ENCODE results near the gene MBD5.
A peak's percentile ranks its signal among the peaks of the same experiment; 100 is the strongest.

MBD5 gene

GRCh38 chr2:148305476-148305875 lies 284.6 kb downstream of the MBD5 start:
- no peak for DNase-seq (ENCODE audit: low spot score)

DNA sequence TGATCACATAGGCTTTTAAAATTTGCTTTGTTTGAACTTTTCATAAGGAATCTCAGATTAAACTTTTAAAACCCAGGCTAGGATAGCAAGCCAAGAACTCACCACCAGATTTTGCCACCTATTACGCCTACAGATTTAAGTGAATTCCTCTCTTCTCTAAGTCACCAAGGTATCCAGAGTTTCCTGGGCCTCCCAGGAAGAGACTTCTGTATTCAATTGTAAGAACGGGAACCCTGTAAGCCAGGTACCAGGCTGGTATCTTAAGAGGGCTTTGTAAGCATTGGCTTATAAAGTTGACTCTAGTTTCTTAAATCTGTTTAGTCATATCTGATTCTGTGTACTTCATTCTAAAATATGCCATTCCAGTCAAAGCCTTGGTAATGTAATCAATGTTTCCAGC lies 285.1 kb downstream of the MBD5 start:
- DNase-seq (ENCODE audit: low spot score) = no peak

- DNase-seq (ENCODE audit: low spot score) = no peak
Observed at GRCh38 chr2:148317598-148317997, 296.7 kb downstream of the MBD5 start.

- DNase-seq (ENCODE audit: low spot score) = peak; percentile 66
Observed at GRCh38 chr2:148338541-148338940, 317.6 kb downstream of the MBD5 start.

GRCh38 chr2:148342086-148342485 lies 321.2 kb downstream of the MBD5 start:
- no peak for DNase-seq (ENCODE audit: low spot score)

GRCh38 chr2:148350199-148350598 lies 329.3 kb downstream of the MBD5 start:
- no peak for DNase-seq (ENCODE audit: low spot score)

DNA sequence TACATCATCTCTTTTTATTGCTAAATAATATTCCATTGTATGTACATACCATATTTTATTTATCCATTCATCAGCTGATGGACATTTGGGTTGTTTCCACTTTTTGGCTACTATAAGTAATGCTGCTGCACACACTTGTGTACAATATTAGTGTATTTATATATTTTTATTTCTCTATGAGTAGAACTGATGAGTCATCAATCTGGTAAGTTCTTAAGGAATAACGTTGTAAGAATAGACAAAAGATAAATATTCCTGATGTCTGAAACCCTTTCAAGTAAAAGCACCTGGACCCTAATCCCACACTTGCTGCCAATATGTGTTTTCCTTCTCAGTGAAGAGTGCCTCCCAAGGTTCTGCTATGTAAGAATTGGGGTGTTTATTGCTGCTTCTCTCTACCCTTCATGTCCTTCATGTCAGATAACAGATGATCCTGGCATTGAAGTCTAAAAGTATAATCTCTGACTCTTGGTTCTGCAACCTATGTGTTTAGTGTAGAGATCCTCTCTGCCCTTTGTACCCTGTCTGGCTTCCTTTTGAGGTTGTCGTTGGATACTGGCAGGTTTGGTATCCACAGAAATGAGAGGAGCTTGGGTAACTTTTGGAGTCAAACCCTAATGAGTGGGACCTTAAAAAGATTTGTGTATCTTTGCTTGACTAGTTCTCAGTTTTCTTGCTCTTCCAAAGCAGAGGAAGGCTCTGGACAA lies 330.7 kb downstream of the MBD5 start:
- DNase-seq (ENCODE audit: low spot score) = no peak

GRCh38 chr2:148358375-148358774 lies 337.5 kb downstream of the MBD5 start:
- DNase-seq (ENCODE audit: low spot score) = no peak

DNA sequence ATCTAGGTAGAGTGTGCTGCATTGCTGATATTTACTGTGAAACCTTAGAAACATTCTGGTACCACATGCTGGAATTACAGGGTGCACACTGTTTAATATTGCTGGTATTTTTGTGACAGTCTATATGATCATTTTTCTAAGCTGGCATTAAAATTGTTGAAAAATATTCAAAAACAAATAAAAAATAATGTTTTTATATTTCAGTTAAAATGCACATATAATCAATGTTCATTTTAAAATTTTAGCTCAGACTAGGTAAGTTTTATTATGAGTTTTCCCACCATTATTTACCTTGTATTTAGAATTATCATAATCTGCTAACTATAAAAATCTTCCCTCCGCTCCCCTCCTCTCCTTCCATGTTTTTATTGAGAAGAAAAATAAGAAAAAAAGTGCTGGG lies 339.8 kb downstream of the MBD5 start:
- DNase-seq (ENCODE audit: low spot score) = no peak

DNA sequence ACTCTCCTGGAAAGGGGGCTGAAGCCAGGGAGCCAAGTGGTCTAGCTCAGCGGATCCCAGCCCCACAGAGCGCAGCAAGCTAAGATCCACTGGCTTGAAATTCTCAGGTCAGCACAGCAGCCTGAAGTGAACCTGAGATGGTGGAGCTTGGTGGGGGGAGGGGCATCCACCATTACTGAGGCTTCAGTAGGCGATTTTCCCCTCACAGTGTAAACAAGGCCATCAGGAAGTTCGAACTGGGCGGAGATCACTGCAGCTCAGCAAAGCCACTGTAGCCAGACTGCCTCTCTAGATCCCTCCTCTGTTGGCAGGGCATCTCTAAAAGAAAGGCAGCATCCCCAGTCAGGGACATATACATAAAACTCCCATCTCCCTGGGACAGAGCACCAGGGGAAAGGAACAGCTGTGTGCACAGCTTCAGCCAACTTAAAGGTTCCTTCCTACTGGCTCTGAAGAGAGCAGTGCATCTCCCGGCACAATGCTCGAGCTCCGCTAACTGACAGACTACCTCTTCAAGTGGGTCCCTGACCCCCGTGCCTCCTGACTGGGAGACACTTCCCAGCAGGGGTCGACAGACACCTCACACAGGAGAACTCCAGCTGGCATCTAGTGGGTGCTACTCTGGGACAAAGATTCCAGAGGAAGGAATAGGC lies 341.4 kb downstream of the MBD5 start:
- DNase-seq (ENCODE audit: low spot score) = no peak

GRCh38 chr2:148375214-148375613 lies 354.3 kb downstream of the MBD5 start:
- DNase-seq (ENCODE audit: low spot score) = peak; percentile 9

DNA sequence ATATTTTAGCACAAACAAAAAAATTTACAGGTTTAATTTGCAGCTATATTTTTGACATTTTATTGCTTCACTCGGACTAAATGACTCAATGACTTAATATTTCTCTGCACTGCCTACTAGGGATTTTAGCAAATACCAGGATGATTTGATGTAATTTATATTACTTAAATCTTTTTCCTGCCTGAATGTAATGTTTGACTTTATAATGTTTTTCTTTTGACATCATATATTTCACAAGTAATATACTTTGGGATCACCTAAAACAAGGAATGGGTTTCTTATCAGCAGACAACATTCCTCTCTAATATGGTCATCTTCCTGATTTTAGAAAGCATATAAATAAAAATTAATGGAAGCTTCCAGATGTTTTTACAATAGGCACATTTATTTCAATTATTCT lies 370.4 kb downstream of the MBD5 start:
- DNase-seq (ENCODE audit: low spot score) = peak; percentile 24

GRCh38 chr2:148402786-148403185 lies 381.9 kb downstream of the MBD5 start:
- DNase-seq (ENCODE audit: low spot score) = no peak

- no peak for DNase-seq (ENCODE audit: low spot score)
Observed at GRCh38 chr2:148410899-148411298, 390.0 kb downstream of the MBD5 start.

GRCh38 chr2:148416248-148416647 lies 395.4 kb downstream of the MBD5 start:
- no peak for DNase-seq (ENCODE audit: low spot score)

DNA sequence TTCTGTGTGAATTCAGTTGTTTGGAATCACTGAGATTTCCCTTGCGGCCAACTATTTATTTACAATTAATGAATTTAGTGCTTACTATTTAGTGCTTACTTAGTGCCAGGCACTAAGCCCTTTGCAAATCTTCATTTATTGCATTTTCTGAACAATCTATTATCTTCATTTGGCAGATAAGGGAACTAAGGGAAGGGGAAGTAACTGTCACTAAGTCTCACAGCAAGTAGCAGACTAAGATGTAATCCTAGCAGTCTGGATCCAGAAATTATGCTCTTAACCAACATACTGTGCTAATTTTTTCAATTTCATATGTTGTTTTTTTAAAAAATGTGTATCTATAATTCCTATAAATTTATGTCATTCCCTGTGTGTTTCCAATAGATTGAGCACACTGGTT lies 409.2 kb downstream of the MBD5 start:
- DNase-seq (ENCODE audit: low spot score) = no peak

- DNase-seq (ENCODE audit: low spot score) = no peak
Observed at GRCh38 chr2:148447877-148448276, 427.0 kb downstream of the MBD5 start.

- DNase-seq (ENCODE audit: low spot score) = no peak
Observed at GRCh38 chr2:148450531-148450930, 429.6 kb downstream of the MBD5 start.

DNA sequence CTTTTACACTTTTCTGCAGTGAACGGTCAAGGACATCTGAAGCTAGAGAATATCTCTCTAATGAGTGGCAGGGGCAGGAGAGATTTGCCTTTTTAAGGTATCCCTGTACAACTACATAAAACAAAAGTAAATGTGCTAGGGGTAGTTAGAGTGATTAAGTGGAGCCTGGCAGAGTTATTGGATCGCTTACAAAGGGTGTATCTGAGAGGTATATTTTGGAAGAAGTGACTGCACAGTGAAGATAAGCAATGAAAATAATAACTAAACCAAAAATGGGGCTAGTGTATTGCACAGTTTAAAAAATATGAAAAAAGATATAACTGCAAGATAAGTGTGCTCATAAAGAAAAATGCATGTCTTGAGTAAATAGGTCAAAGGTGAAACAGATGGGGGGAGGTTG lies 430.2 kb downstream of the MBD5 start:
- no peak for DNase-seq (ENCODE audit: low spot score)

GRCh38 chr2:148455791-148456190 lies 434.9 kb downstream of the MBD5 start:
- DNase-seq (ENCODE audit: low spot score) = no peak

DNA sequence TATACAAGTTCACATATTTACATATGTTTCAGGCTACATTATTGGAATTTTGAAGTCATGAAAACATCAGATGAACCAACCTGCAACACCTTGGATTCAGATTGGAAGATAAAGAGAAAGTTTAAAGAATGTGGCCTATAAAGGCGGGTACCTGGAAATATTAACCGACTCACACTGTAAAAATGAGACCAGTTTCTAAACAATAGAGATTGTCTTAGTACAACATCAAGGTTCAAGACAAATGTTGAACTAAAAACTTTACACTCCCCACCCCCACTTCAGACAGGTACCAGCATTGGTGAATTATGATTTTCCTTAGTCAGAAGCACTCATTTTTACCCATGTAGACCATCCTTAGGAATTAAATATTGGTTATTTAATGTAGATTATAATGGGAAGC lies 437.3 kb downstream of the MBD5 start:
- no peak for DNase-seq (ENCODE audit: low spot score)

DNA sequence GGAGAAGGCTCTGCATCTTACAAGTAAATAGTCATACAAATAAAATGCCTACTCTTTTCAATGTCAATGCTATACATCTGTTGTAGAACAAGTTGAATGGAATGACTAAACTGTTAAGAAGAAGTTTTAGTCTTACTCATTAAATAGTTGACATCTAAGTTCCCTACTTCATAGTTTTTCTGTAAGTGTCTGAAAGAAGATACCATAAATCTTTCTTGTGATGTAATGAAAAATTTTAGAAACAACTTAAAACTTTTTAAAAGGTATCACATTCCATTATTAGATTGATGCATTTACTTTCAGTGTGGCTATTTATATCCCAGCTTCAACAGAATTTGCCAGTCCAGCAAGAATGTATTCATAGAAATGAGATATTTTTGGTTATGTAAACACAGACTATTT lies 438.5 kb downstream of the MBD5 start:
- DNase-seq (ENCODE audit: low spot score) = no peak

GRCh38 chr2:148461876-148462275 lies 441.0 kb downstream of the MBD5 start:
- DNase-seq (ENCODE audit: low spot score) = no peak

- no peak for DNase-seq (ENCODE audit: low spot score)
Observed at GRCh38 chr2:148475626-148476025, 454.7 kb downstream of the MBD5 start.

Data from AG20443 (cell line).